Activated T-cell treated with anti-CD3 and anti-CD28 coated beads, Interleukin-2, amount 50 U/mL, for 4 hours (primary cell): ENCODE results near the gene FBXO21. TPM values are rescaled to one million over a fixed set of nuclear protein-coding genes. Genes with fewer than 3 reads are reported as not detected.
"Not testable (repeated sequence)": the region's sequence is repeated elsewhere in the genome, so short reads cannot be mapped to it uniquely, and the experiment has no call there.

Source experiments
- ATAC-seq, 2 donors: fragments of 200-7000 bp; cut with Tn5 transposase; one replicate each; pipeline ENCODE4 v1.10.0; 2021
- DNase-seq: peaks from one replicate; pipeline ENCODE4 v3.0.0-alpha.2; 2020
- H3K27me3 Mint-ChIP-seq: one replicate; pipeline ENCODE4 v1.8.0; 2021; ENCODE audit warnings: low read depth, mixed read lengths
- H3K36me3 Mint-ChIP-seq: one replicate; pipeline ENCODE4 v1.8.0; 2022; ENCODE audit warnings: mixed read lengths; ENCODE audit not compliant: insufficient read depth
- H3K4me1 Mint-ChIP-seq: one replicate; pipeline ENCODE4 v1.8.0; 2021; ENCODE audit warnings: low read depth, mixed read lengths
- H3K4me3 Mint-ChIP-seq: one replicate; pipeline ENCODE4 v1.8.0; 2021; ENCODE audit warnings: mild to moderate bottlenecking, moderate library complexity, mixed read lengths
- H3K9me3 Mint-ChIP-seq: one replicate; pipeline ENCODE4 v1.8.0; 2021; ENCODE audit warnings: mixed read lengths
- total RNA-seq, 3 donors: library from RNA; stranded (reverse); gene quantifications; one replicate each; pipeline ENCODE4 v1.2.1, GENCODE V29; 2021

FBXO21 gene
- total RNA-seq, 3 donors from 2014 or later, result 33.5 to 38.0 (median 36.3) TPM

GRCh38 chr12:117189725-117190209 is 503 bp downstream of the FBXO21 start:
- ATAC-seq (peak; percentile 23 to 35), DNase-seq (peak; percentile 17)
- H3K36me3 Mint-ChIP-seq, result peaks cover 16% of the 10 kb centered on the region
- H3K4me3 Mint-ChIP-seq, result peak overlapping the region; percentile 92
- H3K4me1 Mint-ChIP-seq, result peaks cover 32% of the 10 kb centered on the region
- no peaks in the 10 kb centered on the region for H3K9me3 Mint-ChIP-seq
- H3K27me3 Mint-ChIP-seq, result no peaks in the 10 kb centered on the region

DNA sequence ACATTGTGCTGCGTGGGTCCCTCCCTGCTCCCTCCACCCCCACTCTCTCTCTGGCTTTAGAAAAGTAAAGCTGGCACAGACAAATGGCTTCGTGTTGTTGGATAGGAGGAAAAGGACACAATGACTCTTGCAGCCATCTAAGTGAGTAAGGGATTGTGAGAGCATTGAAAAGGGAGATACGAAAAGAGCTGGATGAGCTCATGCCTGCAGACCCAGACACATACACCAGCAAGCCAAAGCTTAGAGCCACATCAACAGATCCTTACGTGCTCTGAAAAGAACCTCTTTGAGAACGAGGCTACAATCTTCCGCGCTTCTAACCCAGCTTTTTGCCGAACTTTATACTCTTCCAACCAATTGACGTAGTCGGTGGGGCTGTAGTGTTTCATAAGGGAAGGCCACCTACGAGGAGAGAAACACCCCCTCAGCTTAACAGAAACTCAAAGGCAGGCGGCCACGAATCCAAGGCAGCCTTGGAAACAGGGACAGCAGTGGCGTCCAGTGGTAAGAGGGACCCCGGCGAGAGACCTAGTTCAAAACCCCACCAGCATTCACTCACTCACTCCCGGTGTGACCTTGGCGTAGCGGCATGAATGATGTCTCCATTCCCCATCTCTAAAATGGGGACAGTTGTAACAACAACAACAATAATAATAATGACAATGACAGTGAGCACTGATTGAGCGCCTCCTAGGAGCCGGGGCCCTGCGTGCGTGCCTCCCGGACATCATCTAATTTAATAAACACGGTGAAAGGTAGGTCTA is 1.1 kb downstream of the FBXO21 start:
- peak overlapping the region; percentile 92 for H3K4me3 Mint-ChIP-seq
- no peaks in the 10 kb centered on the region for H3K9me3 Mint-ChIP-seq
- ATAC-seq (no peak), DNase-seq (no peak)
- peaks cover 32% of the 10 kb centered on the region for H3K4me1 Mint-ChIP-seq
- peaks cover 18% of the 10 kb centered on the region for H3K36me3 Mint-ChIP-seq
- no peaks in the 10 kb centered on the region for H3K27me3 Mint-ChIP-seq

GRCh38 chr12:117188121-117188665 is 2.1 kb downstream of the FBXO21 start:
- Mint-ChIP-seq H3K9me3 (no peaks in the 10 kb centered on the region), H3K36me3 (peaks cover 24% of the 10 kb centered on the region), H3K4me1 (peaks cover 32% of the 10 kb centered on the region), H3K27me3 (no peaks in the 10 kb centered on the region), H3K4me3 (peak overlapping the region; percentile 92)
- DNase-seq (no peak), ATAC-seq (no peak)

DNA sequence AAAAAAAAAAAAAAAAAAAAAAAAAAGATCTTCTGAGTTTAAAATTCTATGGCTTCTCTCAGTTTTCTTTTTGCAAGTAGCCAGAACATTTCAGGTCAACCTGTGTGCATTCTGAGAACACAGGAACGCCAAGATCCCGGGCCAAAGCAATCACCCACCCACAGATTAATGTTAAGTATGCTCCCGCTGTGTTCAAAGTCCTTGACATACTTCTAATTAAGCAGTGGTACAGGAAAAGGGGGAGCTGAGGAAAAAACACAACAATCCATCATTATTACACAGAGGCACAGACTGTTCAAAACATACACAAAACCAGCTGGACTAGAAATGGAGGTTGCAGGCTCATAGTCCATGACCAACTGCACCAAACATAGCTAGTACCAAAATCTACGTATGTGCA is 2.8 kb downstream of the FBXO21 start:
- peaks cover 32% of the 10 kb centered on the region for H3K4me1 Mint-ChIP-seq
- peaks cover 24% of the 10 kb centered on the region for H3K36me3 Mint-ChIP-seq
- no peaks in the 10 kb centered on the region for H3K9me3 Mint-ChIP-seq
- ATAC-seq (no peak), DNase-seq (no peak)
- no peaks in the 10 kb centered on the region for H3K27me3 Mint-ChIP-seq
- H3K4me3 Mint-ChIP-seq, result no peak overlapping the region

GRCh38 chr12:117182866-117183265 is 7.4 kb downstream of the FBXO21 start:
- DNase-seq (no peak), ATAC-seq (no peak)
- Mint-ChIP-seq H3K27me3 (no peaks in the 10 kb centered on the region), H3K4me1 (peaks cover 14% of the 10 kb centered on the region), H3K4me3 (no peak overlapping the region), H3K9me3 (no peaks in the 10 kb centered on the region), H3K36me3 (peaks cover 52% of the 10 kb centered on the region)

DNA sequence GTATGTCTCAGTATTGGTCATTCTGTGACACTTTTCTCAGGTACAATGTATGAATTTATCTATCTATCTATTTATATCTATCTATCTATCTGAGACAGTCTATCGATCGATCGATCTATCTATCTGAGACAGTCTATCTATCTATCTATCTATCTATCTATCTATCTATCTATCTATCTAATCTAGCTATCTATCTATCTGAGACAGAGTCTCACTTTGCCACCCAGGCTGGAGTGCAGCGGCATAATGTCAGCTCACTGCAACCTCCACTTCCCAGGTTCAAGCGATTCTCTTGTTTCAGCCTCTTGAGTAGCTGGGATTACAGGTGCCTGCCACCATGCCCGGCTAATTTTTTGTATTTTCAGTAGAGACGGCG is 8.8 kb downstream of the FBXO21 start:
- not testable (repeated sequence) for DNase-seq, H3K4me1 Mint-ChIP-seq, ATAC-seq, H3K9me3 Mint-ChIP-seq, H3K27me3 Mint-ChIP-seq, H3K4me3 Mint-ChIP-seq
- H3K36me3 Mint-ChIP-seq, result peaks cover 53% of the 10 kb centered on the region

GRCh38 chr12:117180758-117181467 is 9.4 kb downstream of the FBXO21 start:
- DNase-seq (no peak), ATAC-seq (no peak)
- H3K27me3 Mint-ChIP-seq, result no peaks in the 10 kb centered on the region
- H3K9me3 Mint-ChIP-seq, result no peaks in the 10 kb centered on the region
- no peak overlapping the region for H3K4me3 Mint-ChIP-seq
- peaks cover 10% of the 10 kb centered on the region for H3K4me1 Mint-ChIP-seq
- H3K36me3 Mint-ChIP-seq, result peaks cover 52% of the 10 kb centered on the region

DNA sequence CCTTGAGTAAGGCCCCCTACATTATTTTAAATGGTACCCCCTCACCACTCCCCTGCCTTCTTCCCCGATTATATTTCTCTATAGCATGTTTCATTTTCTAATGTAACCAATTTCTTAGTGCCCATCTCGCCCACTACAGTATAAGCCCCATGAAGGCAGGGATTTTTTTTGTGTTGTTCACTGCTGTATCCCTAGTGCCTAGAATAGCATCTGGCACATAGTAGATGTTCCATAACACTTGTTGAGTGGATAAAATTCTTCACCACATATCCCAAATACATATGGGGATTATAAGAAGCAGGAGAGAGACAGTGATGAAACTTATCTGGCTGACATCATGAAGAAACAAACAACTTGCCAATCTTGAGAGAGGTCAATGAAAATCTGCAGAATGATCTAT is 11.5 kb downstream of the FBXO21 start:
- Mint-ChIP-seq H3K4me1 (peaks cover 6% of the 10 kb centered on the region), H3K4me3 (no peak overlapping the region), H3K9me3 (no peaks in the 10 kb centered on the region), H3K27me3 (no peaks in the 10 kb centered on the region), H3K36me3 (peaks cover 59% of the 10 kb centered on the region)
- DNase-seq (no peak), ATAC-seq (no peak)

DNA sequence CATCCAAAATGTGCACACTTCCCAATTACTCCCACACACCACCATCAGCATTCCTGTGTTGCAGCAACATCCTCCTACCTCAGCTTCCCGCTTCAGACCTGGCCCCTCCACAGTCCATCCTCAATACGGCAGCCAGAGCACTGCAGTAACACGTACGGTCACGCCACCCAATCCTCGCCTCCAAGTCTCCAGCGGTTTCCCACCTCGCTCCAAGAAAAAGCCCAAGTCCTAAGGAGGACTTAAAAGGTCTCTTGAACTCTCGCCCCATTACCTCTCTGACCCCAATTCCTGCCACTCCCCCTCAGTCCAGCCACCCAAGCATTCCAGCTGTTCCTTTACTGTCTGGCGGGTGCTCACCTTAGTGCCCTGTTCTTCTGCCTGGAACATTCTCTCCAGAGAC is 12.0 kb downstream of the FBXO21 start:
- Mint-ChIP-seq H3K36me3 (peaks cover 60% of the 10 kb centered on the region), H3K4me3 (no peak overlapping the region), H3K27me3 (no peaks in the 10 kb centered on the region), H3K4me1 (peaks cover 6% of the 10 kb centered on the region), H3K9me3 (no peaks in the 10 kb centered on the region)
- ATAC-seq (no peak), DNase-seq (no peak)

DNA sequence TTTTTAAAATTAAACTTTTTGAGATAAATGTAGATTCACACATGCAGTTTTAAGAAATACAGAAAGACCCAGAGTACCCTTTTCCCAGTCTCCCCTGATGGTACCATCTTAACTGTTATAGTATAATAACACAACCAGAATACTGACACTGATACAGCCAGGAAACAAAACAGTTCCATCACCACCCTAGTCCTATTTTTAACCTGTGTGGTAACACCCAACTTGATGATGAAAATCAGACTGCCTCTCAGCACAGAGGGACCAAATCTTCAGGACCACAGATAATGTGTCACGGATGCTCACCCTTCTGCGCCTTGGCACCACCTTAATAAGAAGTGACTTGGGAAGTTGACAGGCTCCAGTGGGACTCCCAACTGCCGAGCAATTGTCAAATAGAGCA is 18.1 kb downstream of the FBXO21 start:
- no peak for ATAC-seq
- peaks cover 39% of the 10 kb centered on the region for H3K36me3 Mint-ChIP-seq
- H3K4me3 Mint-ChIP-seq, result no peak overlapping the region

GRCh38 chr12:117171499-117172162 is 18.6 kb downstream of the FBXO21 start:
- H3K4me3 Mint-ChIP-seq, result no peak overlapping the region
- H3K27me3 Mint-ChIP-seq, result no peaks in the 10 kb centered on the region
- H3K9me3 Mint-ChIP-seq, result no peaks in the 10 kb centered on the region
- no peak for ATAC-seq
- H3K36me3 Mint-ChIP-seq, result peaks cover 40% of the 10 kb centered on the region
- H3K4me1 Mint-ChIP-seq, result peaks cover 1% of the 10 kb centered on the region
- DNase-seq, result no peak

More for the DNA sequence above, 18.1 kb downstream of the FBXO21 start:
- Mint-ChIP-seq H3K9me3 (no peaks in the 10 kb centered on the region), H3K27me3 (no peaks in the 10 kb centered on the region), H3K4me1 (peaks cover 1% of the 10 kb centered on the region)
- DNase-seq, result no peak

GRCh38 chr12:117169548-117169947 is 20.7 kb downstream of the FBXO21 start:
- no peak for ATAC-seq
- Mint-ChIP-seq H3K36me3 (peaks cover 40% of the 10 kb centered on the region), H3K4me1 (peaks cover 1% of the 10 kb centered on the region), H3K4me3 (no peak overlapping the region), H3K9me3 (no peaks in the 10 kb centered on the region), H3K27me3 (no peaks in the 10 kb centered on the region)
- DNase-seq, result no peak

- Mint-ChIP-seq H3K27me3 (no peaks in the 10 kb centered on the region), H3K4me3 (no peak overlapping the region), H3K4me1 (peaks cover 1% of the 10 kb centered on the region), H3K36me3 (peaks cover 36% of the 10 kb centered on the region), H3K9me3 (no peaks in the 10 kb centered on the region)
- no peak for DNase-seq
- no peak for ATAC-seq
These were observed 21.3 kb downstream of the FBXO21 start for GRCh38 chr12:117168976-117169375.

DNA sequence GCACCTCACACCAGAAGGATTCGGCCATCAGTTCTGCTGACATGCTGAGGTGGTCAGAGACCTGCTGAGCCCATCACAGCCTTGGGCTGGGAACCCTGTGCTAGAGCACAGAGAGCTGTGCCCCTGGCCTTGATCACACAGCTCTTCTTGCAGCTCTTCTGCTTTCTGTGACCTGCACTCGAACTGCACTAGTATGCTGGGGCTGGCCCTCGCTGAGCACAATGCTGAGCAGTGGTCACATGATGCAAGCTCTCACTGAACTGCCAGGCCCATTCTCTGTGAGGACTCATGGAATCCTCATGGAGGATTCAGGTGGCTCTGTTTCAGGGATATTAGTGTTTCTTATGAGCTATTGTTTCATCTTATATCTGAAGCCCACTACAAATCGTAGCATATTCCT is 22.5 kb downstream of the FBXO21 start:
- ATAC-seq, result no peak
- no peaks in the 10 kb centered on the region for H3K27me3 Mint-ChIP-seq

More for the DNA sequence above, 22.5 kb downstream of the FBXO21 start:
- Mint-ChIP-seq H3K4me3 (no peak overlapping the region), H3K36me3 (peaks cover 36% of the 10 kb centered on the region), H3K9me3 (no peaks in the 10 kb centered on the region), H3K4me1 (peaks cover 1% of the 10 kb centered on the region)
- DNase-seq, result no peak
